Upper lobe of left lung (tissue), 4 donors: ENCODE results near the gene SMG5.

Experiments used
- CTCF ChIP-seq, 6 experiments: fragments of 450-650 bp in 4 of 6; fragments of 200-600 bp in 2 of 6; sonication (generic) in 2 of 6; IDR thresholded peaks; one replicate each; pipeline ENCODE4 v1.5.1; 2016 to 2019; ENCODE audit warnings: antibody characterized with exemption in 6 of 6
- EP300 ChIP-seq, 4 donors: sonication (generic); formaldehyde crosslinking; IDR thresholded peaks; one replicate each; pipeline ENCODE4 v1.5.1; 2017; ENCODE audit warnings: antibody characterized with exemption in 4 of 4, control low read depth in 2 of 4

- TF ChIP-seq CTCF (IDR thresholded peaks at IDR 0.05) (no peak), EP300 (IDR thresholded peaks at IDR 0.05) (no peak)
These were observed 10.4 kb upstream of the SMG5 start for GRCh38 chr1:156293098-156293434.
